Amniotic stem cell (primary cell): ENCODE data around the gene PROM1.

Experiments used
- DNase-seq: peaks from one replicate; lab custom pipeline; 2025; lab: John Stamatoyannopoulos, UW

Gene PROM1

DNA sequence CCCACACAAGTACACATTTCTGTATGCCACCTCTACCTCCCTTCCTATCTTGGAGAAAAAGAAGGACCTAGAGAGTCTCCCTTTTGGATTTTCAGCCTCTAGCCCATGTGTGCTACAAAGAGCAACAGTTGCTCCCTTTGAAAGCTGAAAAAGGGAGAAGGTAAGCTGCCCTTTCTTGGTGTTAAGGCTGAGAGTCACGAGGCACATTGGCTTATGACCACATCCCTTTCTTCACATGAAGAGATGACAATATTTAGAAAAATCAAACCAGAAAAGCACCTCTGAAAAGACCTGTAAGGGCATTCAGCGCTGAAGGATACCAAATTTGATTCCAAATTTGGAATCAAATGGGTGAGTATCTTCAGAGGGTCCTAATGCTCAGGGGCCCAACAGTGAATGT lies 138.9 kb downstream of the PROM1 start:
- DNase-seq: no peak

DNA sequence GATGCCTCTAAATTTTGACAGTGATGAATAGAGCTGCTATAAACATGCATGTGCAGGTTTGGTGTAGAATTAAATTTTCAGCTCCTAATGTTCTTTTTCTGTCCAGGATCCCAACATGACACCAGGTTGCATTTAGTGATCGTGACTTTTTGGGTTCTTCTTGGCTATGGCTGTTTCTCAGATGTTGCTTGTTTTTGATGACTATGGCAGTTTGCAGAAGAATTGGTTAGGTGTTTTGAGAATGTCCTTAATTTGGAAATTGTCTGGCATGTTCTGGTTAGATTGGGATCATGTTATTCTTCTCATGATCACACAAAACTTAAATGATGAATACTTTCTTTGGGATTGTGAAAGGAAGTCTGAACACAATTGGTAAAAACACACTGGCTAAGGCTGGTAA lies 141.5 kb downstream of the PROM1 start:
- no peak for DNase-seq

DNA sequence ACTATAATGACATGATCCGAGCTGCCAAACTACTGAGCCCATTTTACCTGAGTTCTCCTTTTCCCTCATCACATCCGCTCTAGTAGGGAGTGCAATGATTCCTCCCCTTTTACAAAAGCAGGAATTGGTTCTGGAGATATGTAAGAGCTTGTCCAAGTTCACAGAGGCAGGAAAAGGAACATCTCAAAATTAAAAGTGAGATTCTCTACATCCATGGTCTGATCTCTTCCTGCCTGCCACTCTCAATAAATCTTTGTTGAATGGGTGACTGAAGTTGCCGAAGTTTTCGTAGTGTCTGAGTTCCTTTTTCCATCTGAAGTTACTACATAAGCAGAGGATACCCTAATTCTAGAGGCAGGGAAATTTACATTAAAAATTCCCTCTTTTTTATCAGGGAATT lies 145.2 kb downstream of the PROM1 start, which contains the start of gene FGFBP1:
FGFBP1 (minus strand) TSS at position 101 of the 400 bp plus-strand sequence. CDS start 2,108 bp downstream, outside the sequence.
- DNase-seq: no peak

DNA sequence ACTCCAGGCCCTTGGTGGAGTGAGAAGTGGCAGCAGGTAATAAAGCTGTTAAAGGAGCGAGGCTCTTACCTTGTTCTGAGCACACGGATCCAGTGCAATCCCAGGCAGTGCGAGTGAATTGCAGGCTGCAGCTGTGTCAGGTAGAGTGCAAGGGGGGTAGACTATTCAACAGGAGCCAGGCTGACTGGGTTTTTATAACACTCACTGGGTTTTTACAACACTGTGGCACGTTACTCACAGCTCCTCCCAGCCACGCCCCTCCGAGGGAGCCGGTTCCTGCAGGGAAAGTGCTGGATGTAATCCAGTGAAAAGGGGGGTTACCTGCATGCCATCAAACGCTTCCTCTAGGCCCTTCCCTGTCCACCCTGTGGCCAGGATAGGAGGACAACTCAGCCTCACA lies 145.6 kb downstream of the PROM1 start:
- DNase-seq: no peak

DNA sequence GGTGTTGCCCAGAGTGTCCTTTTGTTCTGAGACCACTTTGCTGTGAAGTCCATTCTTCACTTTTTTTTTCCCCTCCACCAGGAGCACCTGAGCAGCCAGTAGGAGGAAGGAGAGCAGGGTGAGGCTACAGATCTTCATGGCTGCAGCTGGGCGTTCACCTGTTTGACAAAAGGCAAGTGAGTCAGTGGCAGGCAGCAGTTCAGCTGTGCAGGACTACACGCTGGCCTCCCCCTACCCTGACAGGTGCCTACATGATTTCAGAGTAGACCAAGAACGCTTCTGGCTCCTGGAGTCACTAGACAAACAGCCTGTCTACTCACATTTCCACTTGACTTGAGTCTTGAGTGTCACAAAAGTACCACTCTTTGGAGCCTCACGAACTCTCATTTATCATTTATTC lies 147.3 kb downstream of the PROM1 start:
- DNase-seq: no peak

DNA sequence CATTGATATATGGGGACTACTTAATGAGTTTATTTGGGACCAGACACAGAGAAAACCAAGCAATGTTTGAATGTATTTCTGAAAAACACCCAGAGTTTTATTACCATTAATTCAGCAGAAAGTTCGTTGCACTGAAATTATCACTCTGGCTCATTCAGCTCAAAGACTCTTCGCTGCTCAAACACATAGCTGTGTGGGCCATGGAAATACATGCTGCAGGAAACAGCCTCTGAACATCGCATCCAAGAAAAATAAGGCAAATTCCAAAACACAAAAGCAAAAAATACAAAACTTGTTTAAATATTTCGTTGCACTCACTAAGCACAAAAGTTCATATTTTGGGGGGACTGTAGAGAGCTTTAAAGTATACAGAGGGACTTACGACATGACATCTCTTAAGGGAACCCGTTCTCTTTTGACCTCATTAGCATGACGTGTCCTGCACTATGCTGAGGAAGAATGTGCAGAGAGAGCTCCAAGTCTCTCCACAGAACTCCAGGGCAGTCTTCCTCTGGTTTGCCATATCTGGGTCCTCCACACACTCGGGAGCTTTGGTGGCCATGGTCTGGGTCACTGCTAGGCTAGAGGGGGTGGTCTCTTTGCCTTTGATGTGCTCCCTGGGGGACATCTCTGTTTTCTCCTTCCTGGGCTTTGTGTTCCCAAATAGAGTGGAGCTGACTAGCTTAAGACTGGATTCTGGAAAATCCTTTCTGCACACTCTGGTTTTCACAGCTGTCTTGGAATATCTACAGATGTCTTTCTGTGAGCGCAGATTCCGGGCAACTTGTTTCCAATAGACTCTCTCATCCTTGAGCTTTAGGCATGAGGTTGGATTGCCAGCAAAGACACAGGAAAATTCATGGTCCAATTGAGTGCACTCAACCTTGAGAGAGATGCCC lies 148.1 kb downstream of the PROM1 start:
- no peak for DNase-seq

DNA sequence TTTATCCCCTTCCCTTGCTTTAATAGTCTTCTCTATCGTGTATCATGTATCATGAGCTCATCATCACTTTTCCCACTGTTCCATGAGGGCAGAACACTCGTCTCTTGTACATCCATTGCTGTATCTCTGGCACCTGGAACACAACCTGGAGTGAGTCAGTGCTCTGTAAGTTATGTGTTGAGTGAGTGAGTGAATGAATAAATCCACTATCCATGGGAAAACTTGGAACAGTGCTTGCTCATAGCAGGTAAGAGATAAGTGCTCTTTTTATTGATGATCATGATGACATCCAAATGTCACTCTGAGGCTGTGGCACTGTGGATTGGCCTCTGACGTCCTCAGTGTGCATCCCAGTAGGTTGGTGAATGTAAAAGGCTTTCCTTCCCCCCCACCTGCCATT lies 149.6 kb downstream of the PROM1 start:
- no peak for DNase-seq

DNA sequence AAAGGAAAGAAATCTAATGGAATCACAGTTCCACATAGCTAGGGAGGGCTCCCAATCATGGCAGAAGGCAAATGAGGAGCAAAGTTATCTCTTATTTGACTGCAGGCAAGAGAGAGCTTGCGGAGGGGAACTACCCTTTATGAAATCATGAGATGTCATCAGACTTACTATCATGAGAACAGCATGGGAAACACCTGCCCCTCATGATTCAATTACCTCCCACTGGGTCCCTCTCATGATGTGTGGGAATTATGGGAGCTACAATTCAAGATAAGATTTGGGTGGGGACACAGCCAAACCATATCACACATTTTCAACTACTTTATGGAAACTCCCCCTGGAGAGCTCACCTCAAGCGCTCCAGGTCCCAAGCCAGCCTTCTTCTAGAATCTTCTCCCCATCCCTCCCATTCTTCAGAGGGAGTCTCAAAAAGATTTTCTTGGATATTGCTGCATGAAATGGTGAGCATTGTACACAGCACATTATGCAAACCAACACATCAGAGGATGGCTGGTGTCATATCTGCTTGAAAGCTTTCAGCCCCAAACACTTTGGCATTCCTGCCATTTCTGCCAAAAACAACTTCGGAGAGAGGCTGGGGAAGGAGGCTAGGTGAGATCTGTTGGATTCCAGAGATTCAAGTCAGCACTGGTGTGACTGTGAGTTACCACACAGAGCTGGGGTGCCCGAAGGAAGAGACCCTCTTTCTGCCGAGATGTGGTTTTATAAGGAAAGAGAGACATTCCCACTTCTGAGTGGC lies 152.2 kb downstream of the PROM1 start:
- DNase-seq: no peak

DNA sequence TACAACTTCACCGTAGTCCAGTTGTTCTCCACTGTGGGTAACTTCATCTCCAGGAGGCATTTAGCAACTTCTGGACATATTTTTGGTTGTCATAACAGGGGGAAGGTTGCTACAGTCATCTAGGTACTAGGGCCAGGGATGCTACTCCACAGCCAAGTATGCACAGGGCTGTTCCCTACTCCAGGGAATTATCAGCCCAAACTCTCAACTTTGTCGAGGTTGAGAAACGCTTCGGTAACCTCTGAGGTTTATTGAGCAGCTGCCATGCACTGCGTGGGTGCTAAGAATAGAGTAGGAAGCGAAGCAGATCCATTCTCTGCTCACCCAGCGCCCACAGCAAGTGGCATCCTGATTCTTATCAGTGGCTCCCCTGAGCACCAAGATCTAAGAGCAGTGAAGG lies 153.5 kb downstream of the PROM1 start:
- DNase-seq: no peak

DNA sequence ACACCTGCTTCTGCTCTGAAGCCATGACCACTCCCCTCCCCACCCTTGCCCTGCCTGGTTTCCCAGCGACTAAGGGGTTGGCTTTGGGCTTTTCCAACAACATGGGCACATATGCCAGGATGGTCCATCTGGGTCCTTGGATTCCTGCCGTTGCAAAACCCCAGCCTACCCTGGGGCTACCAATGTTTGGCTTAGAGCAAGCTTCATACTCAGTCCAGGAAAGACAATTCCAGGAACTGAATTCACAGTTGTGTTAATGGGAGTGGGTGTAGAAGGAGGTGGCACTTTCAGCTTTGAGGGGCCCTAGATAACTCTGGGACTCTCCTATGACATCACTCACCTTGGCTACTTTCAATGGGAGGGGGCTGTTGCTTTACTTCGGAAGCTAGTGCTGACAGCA lies 154.3 kb downstream of the PROM1 start:
- no peak for DNase-seq

DNA sequence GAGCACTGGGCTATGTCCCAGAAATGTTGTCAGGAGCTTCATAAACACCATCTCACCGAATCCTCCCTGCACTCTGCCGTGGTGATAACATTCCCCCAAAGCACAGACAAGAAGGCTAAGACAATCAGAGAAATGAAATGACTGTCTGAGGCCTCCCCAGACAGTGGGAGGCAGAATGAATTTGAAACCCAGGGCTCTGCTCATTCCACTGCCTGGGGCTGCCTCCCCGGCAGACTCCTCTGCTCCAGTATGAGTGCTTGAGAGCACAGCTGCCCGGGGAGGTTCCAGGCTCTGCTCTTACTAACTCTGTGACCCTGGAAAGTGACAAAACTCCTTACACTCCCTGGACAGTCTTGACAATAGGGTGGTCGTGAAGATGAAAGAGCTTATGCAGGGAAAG lies 154.9 kb downstream of the PROM1 start:
- DNase-seq: no peak

DNA sequence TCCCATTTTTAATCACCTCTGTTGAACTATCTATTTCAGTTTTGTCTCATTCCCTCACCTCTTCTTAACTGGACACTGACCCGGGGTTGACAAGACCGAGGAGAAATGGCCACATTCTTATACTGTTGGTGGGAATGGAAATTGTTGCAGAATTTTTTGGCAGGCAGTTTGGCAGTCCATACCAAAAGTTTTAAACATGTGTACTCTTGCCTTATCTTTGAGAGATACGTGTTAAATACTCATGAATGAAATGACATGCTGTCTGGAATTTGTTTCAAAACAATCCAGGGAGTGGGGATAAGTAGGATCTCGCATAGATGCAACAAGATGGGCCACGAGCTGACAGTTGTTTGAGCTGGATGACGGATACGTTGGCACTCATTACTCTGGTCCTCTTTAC lies 157.3 kb downstream of the PROM1 start:
- no peak for DNase-seq

DNA sequence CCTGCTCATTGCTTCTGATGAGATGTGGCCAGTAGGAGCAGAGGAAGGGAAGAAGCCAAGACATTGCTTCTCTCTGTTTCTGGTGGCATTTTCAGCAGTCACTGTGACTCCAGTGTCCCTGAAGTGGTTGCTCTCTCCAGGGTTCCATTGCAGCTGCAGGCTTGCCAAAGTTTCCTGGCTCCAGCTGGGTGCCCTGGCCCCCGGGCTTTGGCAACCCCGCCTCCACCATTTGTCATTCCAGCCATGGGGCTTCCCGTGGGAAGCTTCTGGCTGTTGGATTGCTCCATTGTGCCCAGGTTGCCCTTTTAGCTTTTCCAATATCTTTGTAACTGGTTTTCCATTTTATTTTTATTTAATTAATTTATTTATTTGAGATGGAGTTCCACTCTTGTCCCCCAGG lies 158.0 kb downstream of the PROM1 start:
- DNase-seq: no peak

DNA sequence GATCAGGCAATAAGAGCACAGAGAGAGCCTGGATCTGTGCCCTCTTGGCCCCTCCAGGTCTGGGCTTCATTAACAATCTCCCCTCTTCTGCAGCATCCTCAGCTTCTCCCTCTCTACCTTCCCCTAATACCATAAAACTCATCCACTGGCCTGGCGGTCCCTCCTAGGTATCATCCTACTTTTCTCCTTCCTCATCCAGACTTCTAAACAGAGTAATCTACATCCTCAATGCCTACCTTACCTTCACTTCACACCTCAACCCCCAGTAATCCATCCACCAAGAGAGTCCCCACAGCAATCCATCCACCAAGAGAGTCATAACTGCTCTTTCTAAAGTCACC lies 162.3 kb downstream of the PROM1 start:
- no peak for DNase-seq

DNA sequence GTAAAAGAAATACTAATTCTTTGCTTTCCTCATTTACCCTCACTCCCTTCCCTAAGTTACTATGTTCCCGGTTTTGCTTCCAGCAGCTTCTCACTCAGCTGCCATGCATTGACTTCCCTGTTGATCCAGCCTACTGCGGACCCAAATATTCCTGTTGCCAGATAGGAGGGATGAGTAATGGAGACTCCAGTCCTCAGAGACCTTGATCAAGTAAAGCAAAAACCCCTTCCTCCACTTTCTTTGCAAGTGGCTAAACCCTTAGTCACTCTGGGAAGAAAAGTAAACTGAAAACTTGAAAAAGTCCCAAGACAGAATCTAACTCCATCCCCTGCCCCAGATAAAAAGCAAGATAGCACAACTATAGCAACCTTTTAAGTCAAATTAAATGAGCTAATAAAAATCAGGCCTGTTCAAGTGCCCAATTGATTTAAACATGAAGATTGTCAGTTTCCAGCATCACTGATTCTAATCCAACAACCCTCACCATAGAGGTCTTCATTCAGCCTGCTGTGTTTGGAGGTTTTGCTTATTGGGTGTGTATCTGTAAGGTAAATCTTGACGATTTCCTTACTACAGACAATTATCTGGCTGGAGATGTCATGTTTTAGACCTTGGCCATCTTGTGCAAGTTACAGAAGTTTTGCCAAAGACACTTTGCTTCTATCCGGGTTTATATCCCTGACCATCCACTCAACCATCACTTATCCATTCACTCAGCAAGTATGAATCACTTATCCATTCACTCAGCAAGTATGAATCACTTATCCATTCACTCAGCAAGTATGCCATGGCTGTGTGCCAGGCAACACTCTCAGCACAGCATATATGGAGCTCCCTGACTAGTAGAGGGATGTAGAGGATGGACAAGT lies 162.9 kb downstream of the PROM1 start:
- DNase-seq: peak; percentile 86

DNA sequence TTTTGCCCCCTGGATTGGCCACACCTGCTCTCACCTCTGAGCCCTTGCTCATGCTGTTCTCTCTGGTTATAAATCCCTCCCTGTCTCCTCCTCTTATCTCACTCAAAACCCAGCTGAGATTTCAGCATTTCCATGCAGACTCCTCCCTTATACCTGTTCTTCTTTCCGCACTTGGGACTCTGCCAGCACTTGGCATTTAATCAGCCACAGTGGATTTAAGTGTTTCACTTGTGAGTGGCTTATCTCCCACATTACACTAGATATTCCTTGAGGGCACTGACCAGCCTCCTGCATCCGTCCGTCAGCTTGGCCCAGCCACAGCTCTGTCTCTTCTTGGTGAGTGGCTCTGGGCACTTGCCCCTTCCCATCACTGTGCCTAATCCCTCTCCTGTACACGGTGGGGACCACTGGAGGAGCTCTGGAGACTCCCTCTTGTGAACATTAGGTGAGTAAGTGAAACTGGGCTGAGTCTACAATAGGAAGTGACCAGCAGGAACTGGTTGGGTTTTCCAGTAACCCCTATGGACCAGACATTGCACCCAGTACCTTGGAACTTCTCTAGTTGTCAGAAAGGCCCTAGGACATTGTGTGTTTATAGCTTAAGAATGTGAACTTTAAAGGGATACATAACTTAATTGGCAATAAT lies 165.2 kb downstream of the PROM1 start:
- DNase-seq: no peak
